Large intestine (tissue), 3 donors: Measurements from ENCODE around the gene CAMK1. TPM values are rescaled to one million over a fixed set of nuclear protein-coding genes. Genes with fewer than 3 reads are reported as not detected.

Experiments used
- DNase-seq, 2 donors: peaks; one replicate each; pipeline versions ENCODE4 v3.0.0 to v3.0.0-alpha.2; 2013
- H3K27ac ChIP-seq: one replicate; pipeline ENCODE4 v1.5.1; 2013; ENCODE audit warnings: low read length
- H3K27me3 ChIP-seq: 2 replicates; pipeline ENCODE4 v1.6.1; 2013; ENCODE audit warnings: low read length; ENCODE audit not compliant: control insufficient read depth, insufficient read depth
- H3K36me3 ChIP-seq: 2 replicates; pipeline ENCODE4 v1.6.1; 2013; ENCODE audit warnings: low read length; ENCODE audit not compliant: control insufficient read depth, insufficient read depth
- H3K4me1 ChIP-seq: one replicate; pipeline ENCODE4 v1.6.1; 2013; ENCODE audit warnings: low read length; ENCODE audit not compliant: control insufficient read depth, insufficient read depth
- H3K4me3 ChIP-seq: one replicate; pipeline ENCODE4 v1.5.1; 2013; ENCODE audit warnings: low read length
- H3K9me3 ChIP-seq: one replicate; pipeline ENCODE4 v1.6.1; 2013; ENCODE audit warnings: mild to moderate bottlenecking, low read depth, low read length, moderate library complexity; ENCODE audit not compliant: control insufficient read depth
- WGBS: methylation state at CpG from one replicate; pipeline ENCODE4 v1.1.5; 2013; ENCODE audit warnings: low lambda C conversion rate; ENCODE audit not compliant: insufficient coverage; 5-methylcytosine and 5-hydroxymethylcytosine counted together
- polyA plus RNA-seq: library from polyadenylated mRNA; unstranded; fragments of 120-200 nt; gene quantifications from one replicate; pipeline ENCODE4 v1.2.1, GENCODE V29; 2013

The CAMK1 gene
- polyA plus RNA-seq, 1 donor, result 36.9 TPM

DNA sequence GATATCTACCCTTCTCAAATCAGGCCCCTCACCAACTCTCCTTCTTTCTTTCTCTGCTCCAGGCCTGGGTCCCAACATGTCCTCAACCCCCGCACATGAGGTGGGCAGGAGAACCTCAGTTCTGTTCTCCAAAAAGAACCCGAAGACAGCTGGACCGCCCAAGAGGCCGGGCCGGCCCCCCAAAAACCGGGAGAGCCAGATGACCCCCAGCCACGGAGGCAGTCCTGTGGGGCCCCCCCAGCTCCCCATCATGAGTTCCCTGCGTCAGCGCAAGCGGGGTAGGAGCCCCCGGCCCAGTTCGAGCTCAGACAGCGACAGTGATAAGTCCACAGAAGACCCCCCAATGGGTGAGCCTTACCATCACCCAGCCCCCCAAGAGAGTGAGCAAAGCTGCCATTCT is 25.6 kb downstream of the CAMK1 start:
- peaks cover 87% of the 10 kb centered on the region for H3K36me3 ChIP-seq

GRCh38 chr3:9743548-9743947 is 26.2 kb downstream of the CAMK1 start:
- no CpG with 5 or more reads among the region's 18 CpGs for WGBS
- Histone ChIP-seq H3K27ac (no peak overlapping the region), H3K9me3 (no peaks in the 10 kb centered on the region), H3K27me3 (no peaks in the 10 kb centered on the region), H3K4me3 (no peak overlapping the region), H3K36me3 (peaks cover 93% of the 10 kb centered on the region), H3K4me1 (peaks cover 4% of the 10 kb centered on the region)
- no peak for DNase-seq

More for the DNA sequence above, 25.6 kb downstream of the CAMK1 start:
- no CpG with 5 or more reads among the region's 13 CpGs for WGBS
- Histone ChIP-seq H3K9me3 (no peaks in the 10 kb centered on the region), H3K27ac (no peak overlapping the region), H3K27me3 (no peaks in the 10 kb centered on the region), H3K4me1 (peaks cover 6% of the 10 kb centered on the region), H3K4me3 (no peak overlapping the region)
- DNase-seq, result no peak

DNA sequence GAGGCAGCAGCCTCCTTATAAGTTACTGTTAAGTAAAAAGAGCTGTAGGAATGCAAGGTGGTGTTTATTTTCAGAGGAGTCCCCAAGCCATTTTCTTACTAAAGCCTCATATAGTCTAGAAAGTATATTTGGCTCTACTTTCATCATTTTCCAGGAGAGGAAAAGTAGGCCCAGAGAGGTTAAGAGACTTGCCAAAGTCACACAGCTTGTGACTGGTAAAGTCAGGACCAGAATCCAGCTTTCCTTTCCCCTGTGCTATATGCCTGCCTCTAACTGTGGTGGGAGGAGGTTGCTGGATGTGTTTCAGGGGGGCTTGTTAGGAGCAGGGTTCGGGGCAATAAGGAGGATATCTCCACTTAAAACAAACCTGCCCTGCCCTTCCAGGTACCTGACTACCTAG is 27.2 kb downstream of the CAMK1 start:
- WGBS, result no CpG with 5 or more reads among the region's 1 CpG
- Histone ChIP-seq H3K27me3 (no peaks in the 10 kb centered on the region), H3K36me3 (peaks cover 99% of the 10 kb centered on the region), H3K4me3 (no peak overlapping the region), H3K4me1 (no peaks in the 10 kb centered on the region), H3K9me3 (no peaks in the 10 kb centered on the region), H3K27ac (no peak overlapping the region)
- no peak for DNase-seq

DNA sequence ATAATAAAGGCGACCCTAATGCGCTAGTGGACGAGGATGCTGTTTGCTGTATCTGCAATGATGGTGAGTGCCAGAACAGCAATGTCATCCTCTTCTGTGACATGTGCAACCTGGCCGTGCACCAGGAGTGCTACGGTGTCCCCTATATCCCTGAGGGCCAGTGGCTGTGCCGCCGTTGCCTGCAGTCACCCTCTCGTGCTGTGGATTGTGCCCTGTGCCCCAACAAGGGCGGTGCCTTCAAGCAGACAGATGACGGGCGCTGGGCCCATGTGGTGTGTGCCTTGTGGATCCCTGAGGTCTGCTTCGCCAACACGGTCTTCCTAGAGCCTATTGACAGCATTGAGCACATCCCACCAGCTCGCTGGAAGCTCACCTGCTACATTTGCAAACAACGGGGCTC is 30.6 kb downstream of the CAMK1 start:
- no peak for DNase-seq
- Histone ChIP-seq H3K27ac (no peak overlapping the region), H3K4me1 (no peaks in the 10 kb centered on the region), H3K27me3 (no peaks in the 10 kb centered on the region), H3K36me3 (peaks cover 96% of the 10 kb centered on the region), H3K9me3 (no peaks in the 10 kb centered on the region), H3K4me3 (no peak overlapping the region)
- 100% methylated on average over 3 of the region's 15 CpGs for WGBS

- no peaks in the 10 kb centered on the region for H3K9me3 ChIP-seq
- DNase-seq, result no peak
- no peak overlapping the region for H3K27ac ChIP-seq
- H3K36me3 ChIP-seq, result peaks cover 75% of the 10 kb centered on the region
- H3K27me3 ChIP-seq, result no peaks in the 10 kb centered on the region
- WGBS, result no CpG with 5 or more reads among the region's 2 CpGs
- no peak overlapping the region for H3K4me3 ChIP-seq
- H3K4me1 ChIP-seq, result peaks cover 10% of the 10 kb centered on the region
These were observed 32.9 kb downstream of the CAMK1 start for GRCh38 chr3:9736831-9737230.

DNA sequence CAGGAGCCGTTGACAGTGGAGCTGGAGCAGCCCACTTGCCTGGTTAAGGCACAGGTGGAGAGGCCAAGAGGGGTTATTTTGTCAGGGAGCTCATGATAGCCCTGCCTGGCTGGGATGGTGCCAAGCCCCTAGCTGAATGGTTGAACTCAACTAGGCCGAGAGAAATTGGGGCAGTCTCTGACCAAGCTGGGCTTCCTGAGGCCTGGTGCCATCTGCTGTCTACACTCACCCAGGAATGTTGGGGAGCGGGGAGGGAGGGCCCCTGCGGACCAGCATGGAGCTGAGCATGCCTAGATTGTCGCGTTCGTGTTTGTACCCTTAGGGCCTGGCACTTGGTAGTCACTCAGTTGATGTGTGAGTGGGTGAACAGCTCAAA is 37.0 kb downstream of the CAMK1 start:
- Histone ChIP-seq H3K27ac (no peak overlapping the region), H3K4me1 (peaks cover 13% of the 10 kb centered on the region)
- peak in 1 of 2 donors; percentile 9 for DNase-seq

GRCh38 chr3:9732080-9732739 is 37.5 kb downstream of the CAMK1 start:
- no CpG with 5 or more reads among the region's 41 CpGs for WGBS
- DNase-seq, result peak in 1 of 2 donors; percentile 10
- Histone ChIP-seq H3K4me1 (peaks cover 13% of the 10 kb centered on the region), H3K4me3 (peak overlapping the region; percentile 91), H3K36me3 (peaks cover 29% of the 10 kb centered on the region), H3K9me3 (no peaks in the 10 kb centered on the region), H3K27me3 (no peaks in the 10 kb centered on the region), H3K27ac (peak overlapping the region; percentile 99)

More for the DNA sequence above, 37.0 kb downstream of the CAMK1 start:
- H3K27me3 ChIP-seq, result no peaks in the 10 kb centered on the region
- WGBS, result no CpG with 5 or more reads among the region's 7 CpGs
- no peaks in the 10 kb centered on the region for H3K9me3 ChIP-seq
- peaks cover 34% of the 10 kb centered on the region for H3K36me3 ChIP-seq
- H3K4me3 ChIP-seq, result peak overlapping the region; percentile 91

DNA sequence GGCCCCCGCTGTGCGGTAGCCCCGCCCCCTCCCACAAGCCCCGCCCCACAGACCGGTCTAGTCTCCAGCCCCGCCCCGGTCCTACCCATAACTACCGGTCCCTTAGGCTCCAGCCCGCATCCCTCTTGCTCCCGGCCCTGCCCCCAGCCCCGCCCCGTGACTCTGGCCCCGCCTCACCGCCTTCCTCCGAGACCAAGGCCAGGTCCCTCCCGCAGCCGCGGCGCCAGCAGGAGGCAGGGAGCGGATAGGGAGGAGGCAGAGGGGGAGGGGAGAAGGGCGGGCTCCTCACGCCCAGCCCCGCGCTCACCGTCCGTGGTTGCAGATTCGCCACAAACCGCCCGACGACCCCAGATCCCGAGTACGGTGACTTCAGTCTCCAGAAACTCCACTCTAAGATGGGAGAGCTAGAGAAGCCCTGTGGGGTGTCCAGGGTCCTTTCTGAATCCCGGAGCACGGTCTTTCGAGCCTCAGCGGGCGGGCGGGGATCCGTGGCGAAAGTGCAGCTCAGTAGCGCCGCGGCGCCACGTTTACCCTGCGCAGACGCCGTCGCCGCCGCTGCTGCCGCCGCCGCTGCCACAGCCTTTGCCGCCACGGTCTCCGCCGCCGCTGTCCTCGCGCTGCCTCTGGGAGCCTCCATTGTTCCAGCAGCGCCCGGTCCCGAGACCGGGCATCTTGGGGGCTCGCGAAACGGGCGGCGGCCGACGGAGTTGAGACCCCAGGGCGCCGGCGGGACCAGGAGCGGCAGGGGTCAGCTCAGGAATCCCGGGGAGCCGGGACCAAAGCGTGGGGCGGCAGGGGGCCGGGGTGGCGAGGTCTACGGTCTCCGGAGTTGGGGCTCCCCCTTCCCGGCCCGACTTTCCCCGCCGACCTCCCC is 38.3 kb downstream of the CAMK1 start, which contains the start of gene BRPF1:
Gene BRPF1 (plus strand): TSS at position 530 of the 874 bp plus-strand sequence. CDS start 2,406 bp downstream, outside the sequence.
- Histone ChIP-seq H3K36me3 (peaks cover 21% of the 10 kb centered on the region), H3K4me3 (peak within 1 kb of the TSS; percentile 91), H3K27me3 (no peaks in the 10 kb centered on the region), H3K27ac (peak within 1 kb of the TSS; percentile 99), H3K9me3 (no peaks in the 10 kb centered on the region), H3K4me1 (peaks cover 13% of the 10 kb centered on the region)
- peak; percentile 99 for DNase-seq
- no CpG with 5 or more reads among the region's 88 CpGs for WGBS

DNA sequence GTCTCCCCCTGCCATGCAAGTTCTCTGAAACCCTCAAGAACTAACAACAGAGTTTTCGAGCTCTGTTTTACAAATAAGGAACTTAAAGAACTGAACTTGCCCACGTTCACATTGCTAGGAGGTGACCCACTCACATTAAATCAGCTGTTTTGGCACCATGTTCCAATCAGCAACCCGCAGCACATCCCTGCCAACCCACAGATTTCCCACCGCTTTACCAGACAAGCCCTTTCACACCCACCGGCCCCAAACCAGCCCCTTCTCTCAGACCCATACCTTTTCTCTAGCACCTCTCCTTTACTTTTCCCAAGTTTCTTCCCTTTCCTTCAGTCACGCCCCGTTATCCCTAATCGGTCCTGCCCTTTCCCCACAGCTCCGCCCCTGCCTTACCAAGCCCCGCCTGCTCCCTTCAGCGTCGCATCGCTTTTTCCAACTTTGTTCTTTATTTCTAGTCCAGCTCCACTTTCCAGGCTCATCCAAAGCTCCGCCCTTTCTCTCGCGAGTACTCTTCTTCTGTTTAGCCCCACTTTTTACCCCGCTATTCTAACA is 39.0 kb downstream of the CAMK1 start:
- Histone ChIP-seq H3K27ac (peak overlapping the region; percentile 78), H3K4me3 (peak overlapping the region; percentile 91), H3K36me3 (peaks cover 16% of the 10 kb centered on the region), H3K4me1 (peaks cover 13% of the 10 kb centered on the region), H3K27me3 (peaks cover 2% of the 10 kb centered on the region), H3K9me3 (peaks cover 2% of the 10 kb centered on the region)
- no peak for DNase-seq
- WGBS, result 5% methylated on average over 10 of the region's 17 CpGs

DNA sequence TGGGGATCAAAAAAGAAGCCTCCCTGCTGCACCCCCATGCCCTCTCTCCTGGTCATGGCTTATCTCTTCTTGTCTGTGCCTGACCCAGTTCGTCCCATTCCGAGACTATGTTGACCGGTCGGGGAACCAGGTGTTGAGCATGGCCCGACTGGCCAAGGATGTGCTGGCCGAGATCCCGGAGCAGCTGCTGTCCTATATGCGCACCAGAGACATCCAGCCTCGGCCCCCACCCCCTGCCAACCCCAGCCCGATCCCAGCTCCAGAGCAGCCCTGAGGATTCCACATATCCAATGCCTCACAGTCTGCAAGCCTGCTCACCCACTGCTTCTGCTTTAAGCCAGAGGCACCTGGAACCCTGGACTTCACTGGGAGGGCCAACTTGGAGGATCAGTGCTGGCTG is 40.3 kb downstream of the CAMK1 start:
- Histone ChIP-seq H3K27me3 (peaks cover 3% of the 10 kb centered on the region), H3K4me1 (peaks cover 13% of the 10 kb centered on the region), H3K4me3 (no peak overlapping the region), H3K9me3 (peaks cover 2% of the 10 kb centered on the region), H3K27ac (no peak overlapping the region), H3K36me3 (peaks cover 5% of the 10 kb centered on the region)
- no CpG with 5 or more reads among the region's 10 CpGs for WGBS
- no peak for DNase-seq
